Thoracic aorta (tissue), 2 donors: ENCODE data around the gene LFNG. TPM values are rescaled to one million over a fixed set of nuclear protein-coding genes. Genes with fewer than 3 reads are reported as not detected.
"Not testable (repeated sequence)": the region's sequence is repeated elsewhere in the genome, so short reads cannot be mapped to it uniquely, and the experiment has no call there.

Experiments
- ATAC-seq: fragments of 150-250 bp; one replicate; pipeline ENCODE4 v1.8.0; 2017; ENCODE audit warnings: low read depth; ENCODE audit not compliant: insufficient number of reproducible peaks, low FRiP score
- DNase-seq: peaks from one replicate; pipeline ENCODE4 v3.0.0-alpha.2; 2020; ENCODE audit warnings: low spot score
- H3K27ac ChIP-seq, 2 donors: fragments of 200-600 bp; sonication (generic); 1 replicate in 1 of 2; 2 replicates in 1 of 2; pipeline ENCODE4 v1.5.1; 2016; ENCODE audit warnings: mild to moderate bottlenecking in 2 of 2, moderate library complexity in 2 of 2
- H3K27me3 ChIP-seq: fragments of 200-600 bp; sonication (generic); replicated peaks from 2 replicates; pipeline ENCODE4 v1.6.0; 2016; ENCODE audit warnings: mild to moderate bottlenecking; ENCODE audit not compliant: insufficient read depth
- H3K36me3 ChIP-seq: fragments of 200-600 bp; sonication (generic); one replicate; pipeline ENCODE4 v1.5.1; 2016
- H3K4me1 ChIP-seq, 2 donors: fragments of 200-600 bp; sonication (generic); 1 replicate in 1 of 2; 2 replicates in 1 of 2; pipeline versions ENCODE4 v1.5.1 to v1.6.0; 2016; ENCODE audit warnings: low read depth in 2 of 2, mild to moderate bottlenecking in 1 of 2; ENCODE audit not compliant: control insufficient read depth in 1 of 2
- H3K4me3 ChIP-seq: fragments of 200-600 bp; sonication (generic); 2 replicates; pipeline ENCODE4 v1.5.1; 2016; ENCODE audit warnings: mild to moderate bottlenecking
- H3K9me3 ChIP-seq: fragments of 200-600 bp; sonication (generic); 2 replicates; pipeline ENCODE4 v1.5.1; 2016
- CTCF ChIP-seq: fragments of 200-600 bp; sonication (generic); IDR thresholded peaks from one replicate; pipeline ENCODE4 v1.5.1; 2019; ENCODE audit warnings: antibody characterized with exemption
- total RNA-seq, 2 donors: library from RNA; depleted of rRNA; stranded (reverse); fragments of >200 nt; gene quantifications; one replicate each; pipeline versions ENCODE4 v1.1.0 to v1.2.3, GENCODE V29; 2016

Gene LFNG
- total RNA-seq, 2 donors from 2014 or later = 8.0 to 24.1 TPM

- Histone ChIP-seq H3K4me3 (peak overlapping the region; percentile 100), H3K36me3 (peaks cover 4% of the 10 kb centered on the region), H3K9me3 (no peaks in the 10 kb centered on the region), H3K27me3 (no peaks in the 10 kb centered on the region), H3K27ac (no peak overlapping the region), H3K4me1 (peaks cover 17 to 33% of the 10 kb centered on the region in 2 donors)
- no peak for TF ChIP-seq CTCF
- no peak for DNase-seq
- no peak for ATAC-seq
These were observed 35.1 kb downstream of the LFNG start for GRCh38 chr7:2554661-2555111.

- peak; percentile 84 for ATAC-seq
- TF ChIP-seq CTCF = peak; percentile 51
- peak; percentile 94 for DNase-seq
- Histone ChIP-seq H3K36me3 (peaks cover 4% of the 10 kb centered on the region), H3K27me3 (no peaks in the 10 kb centered on the region), H3K4me3 (peak within 1 kb of the TSS; percentile 100), H3K4me1 (peaks cover 24 to 40% of the 10 kb centered on the region in 2 donors), H3K9me3 (no peaks in the 10 kb centered on the region), H3K27ac (peak within 1 kb of the TSS; percentile 99)
These were observed 35.8 kb downstream of the LFNG start, which contains the start of gene BRAT1 for GRCh38 chr7:2555121-2556052. Gene BRAT1, minus strand, starts transcription at chr7:2555524. Its CDS starts 1,093 bp downstream, at chr7:2554431.

GRCh38 chr7:2558629-2559282 lies 39.2 kb downstream of the LFNG start, which contains the start of gene IQCE:
Gene IQCE, plus strand, starts transcription at chr7:2558979. Its CDS starts 203 bp downstream, at chr7:2559182.
- Histone ChIP-seq H3K4me1 (peaks cover 21 to 29% of the 10 kb centered on the region in 2 donors), H3K36me3 (no peaks in the 10 kb centered on the region), H3K4me3 (peak within 1 kb of the TSS; percentile 98), H3K27me3 (no peaks in the 10 kb centered on the region), H3K9me3 (no peaks in the 10 kb centered on the region), H3K27ac (peak within 1 kb of the TSS; percentile 47 to 50)
- DNase-seq (peak; percentile 54), ATAC-seq (peak; percentile 77)
- no peak for TF ChIP-seq CTCF

GRCh38 chr7:2559283-2559950 lies 39.8 kb downstream of the LFNG start:
- Histone ChIP-seq H3K4me3 (peak overlapping the region; percentile 98), H3K27me3 (no peaks in the 10 kb centered on the region), H3K36me3 (no peaks in the 10 kb centered on the region), H3K4me1 (peaks cover 15 to 22% of the 10 kb centered on the region in 2 donors), H3K9me3 (no peaks in the 10 kb centered on the region), H3K27ac (peak overlapping the region in 1 of 2 donors; percentile 47)
- ATAC-seq (no peak), DNase-seq (no peak)
- TF ChIP-seq CTCF = no peak

GRCh38 chr7:2563955-2564354 lies 44.4 kb downstream of the LFNG start:
- H3K9me3 ChIP-seq = not testable (repeated sequence)
- peaks cover 7 to 13% of the 10 kb centered on the region in 2 donors for H3K4me1 ChIP-seq

More at GRCh38 chr7:2563955-2564354, 44.4 kb downstream of the LFNG start:
- H3K4me3 ChIP-seq, H3K27ac ChIP-seq, H3K27me3 ChIP-seq, DNase-seq, ATAC-seq, H3K36me3 ChIP-seq: not testable (repeated sequence)
